ENCODE measurements around the gene KCNG2. TPM values are rescaled to one million over a fixed set of nuclear protein-coding genes. Genes with fewer than 3 reads are reported as not detected.

Gene KCNG2
- total and polyA plus RNA-seq, 2 of the 4 experiments (the other 2 are of a cell fraction), result not detected

- Histone ChIP-seq H4K91ac (ENCODE audit: insufficient read depth, low read depth, low read length) (no peak overlapping the region), H3K23ac (ENCODE audit: low read depth, low read length) (no peak overlapping the region), H3K27ac (ENCODE audit: insufficient read depth, low read length) (no peak overlapping the region), H3K9me1 (ENCODE audit: insufficient read depth, low read length) (no peaks in the 10 kb centered on the region), H4K8ac (ENCODE audit: low read depth in 2 of 2, low read length in 2 of 2) (no peak overlapping the region), H3K4me2 (ENCODE audit: low read depth, low read length) (no peak overlapping the region), H3K79me1 (ENCODE audit: low read depth in 1 of 2, low read length in 2 of 2) (no peaks in the 10 kb centered on the region), H2BK15ac (ENCODE audit: low read depth, low read length) (no peak overlapping the region), H3K36me3 (ENCODE audit: control insufficient read depth, insufficient read depth, low read length) (no peaks in the 10 kb centered on the region), H3K18ac (ENCODE audit: low read depth, low read length) (no peak overlapping the region), H3K27me3 (ENCODE audit: control insufficient read depth, insufficient read depth, low read length) (no peaks in the 10 kb centered on the region; the same call in none of the 2 replicates), H2BK120ac (ENCODE audit: low read depth, low read length) (no peak overlapping the region), H2AK5ac (ENCODE audit: low read depth, low read length) (no peak overlapping the region), H3K4me3 (ENCODE audit: insufficient read depth, low read depth, low read length) (no peak overlapping the region), H3K56ac (ENCODE audit: extremely low read depth, insufficient read depth, low read length) (no peak overlapping the region), H3K4ac (ENCODE audit: low read depth, low read length) (no peak overlapping the region), H2AFZ (replicated peaks; ENCODE audit: low read length, poor library complexity) (no peak overlapping the region), H2BK20ac (ENCODE audit: low read depth, low read length) (no peak overlapping the region), H2AK9ac (replicated peaks; ENCODE audit: low read depth, low read length, poor library complexity) (no peak overlapping the region), H4K20me1 (ENCODE audit: insufficient read depth, low read length) (no peaks in the 10 kb centered on the region), H3K9me3 (ENCODE audit: control insufficient read depth, insufficient read depth, low read length) (peaks cover 5% of the 10 kb centered on the region), H4K5ac (ENCODE audit: low read depth, low read length) (no peak overlapping the region), H3K9ac (ENCODE audit: low read depth, low read length) (no peak overlapping the region), H2BK5ac (ENCODE audit: low read depth, low read length, poor library complexity, severe bottlenecking) (no peak overlapping the region), H3K14ac (replicated peaks; ENCODE audit: low read depth, low read length) (no peak overlapping the region), H3K4me1 (ENCODE audit: control insufficient read depth, insufficient read depth, low read length) (no peaks in the 10 kb centered on the region)
- CTCF ChIA-PET, result no interaction called here
- in situ Hi-C loops (cut with MboI; ENCODE audit: low sequenced_read_pairs) (no loop called here), dilution Hi-C loops (cut with HindIII; ENCODE audit: low sequenced_read_pairs, unreplicated experiment) (no loop called here), intact Hi-C loops (cut with micrococcal nuclease) (no loop called here)
- POLR2A ChIA-PET (ENCODE audit: unreplicated experiment), result no interaction called here
- no peak for TF ChIP-seq USF2 (IDR thresholded peaks at IDR 0.05; ENCODE audit: low read depth, low read length)
- TF ChIP-seq NFE2L2 (IDR thresholded peaks at IDR 0.05; ENCODE audit: low read depth, low read length), result no peak
- TF ChIP-seq MXI1 (IDR thresholded peaks at IDR 0.05; ENCODE audit: borderline replicate concordance, low read depth, low read length), result no peak
- no peak for TF ChIP-seq RFX5 (IDR thresholded peaks at IDR 0.05; ENCODE audit: low read depth, low read length)
- no peak for TF ChIP-seq POLR2A (IDR thresholded peaks at IDR 0.05; ENCODE audit: low read depth, low read length)
- no peak for TF ChIP-seq MAFK (IDR thresholded peaks at IDR 0.05; ENCODE audit: low read depth, low read length)
- TF ChIP-seq, protein P1, sequence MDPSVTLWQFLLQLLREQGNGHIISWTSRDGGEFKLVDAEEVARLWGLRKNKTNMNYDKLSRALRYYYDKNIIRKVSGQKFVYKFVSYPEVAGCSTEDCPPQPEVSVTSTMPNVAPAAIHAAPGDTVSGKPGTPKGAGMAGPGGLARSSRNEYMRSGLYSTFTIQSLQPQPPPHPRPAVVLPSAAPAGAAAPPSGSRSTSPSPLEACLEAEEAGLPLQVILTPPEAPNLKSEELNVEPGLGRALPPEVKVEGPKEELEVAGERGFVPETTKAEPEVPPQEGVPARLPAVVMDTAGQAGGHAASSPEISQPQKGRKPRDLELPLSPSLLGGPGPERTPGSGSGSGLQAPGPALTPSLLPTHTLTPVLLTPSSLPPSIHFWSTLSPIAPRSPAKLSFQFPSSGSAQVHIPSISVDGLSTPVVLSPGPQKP (IDR thresholded peaks at IDR 0.05; ENCODE audit: borderline replicate concordance, low read depth, low read length), result no peak
- no peak for TF ChIP-seq RCOR1 (IDR thresholded peaks at IDR 0.05; ENCODE audit: insufficient replicate concordance, low read length)
- no peak for TF ChIP-seq RAD21 (IDR thresholded peaks at IDR 0.05; ENCODE audit: low read length)
- TF ChIP-seq CEBPB (IDR thresholded peaks at IDR 0.05; ENCODE audit: low read depth, low read length), result no peak
- TF ChIP-seq BHLHE40 (IDR thresholded peaks at IDR 0.05; ENCODE audit: low read depth, low read length), result no peak
- no peak for TF ChIP-seq CHD1 (IDR thresholded peaks at IDR 0.05; ENCODE audit: low read depth, low read length)
- TF ChIP-seq MAZ (IDR thresholded peaks at IDR 0.05; ENCODE audit: borderline replicate concordance, low read depth, low read length), result no peak
- no peak for TF ChIP-seq FOS (IDR thresholded peaks at IDR 0.05; ENCODE audit: low read depth, low read length)
- TF ChIP-seq, protein P2, sequence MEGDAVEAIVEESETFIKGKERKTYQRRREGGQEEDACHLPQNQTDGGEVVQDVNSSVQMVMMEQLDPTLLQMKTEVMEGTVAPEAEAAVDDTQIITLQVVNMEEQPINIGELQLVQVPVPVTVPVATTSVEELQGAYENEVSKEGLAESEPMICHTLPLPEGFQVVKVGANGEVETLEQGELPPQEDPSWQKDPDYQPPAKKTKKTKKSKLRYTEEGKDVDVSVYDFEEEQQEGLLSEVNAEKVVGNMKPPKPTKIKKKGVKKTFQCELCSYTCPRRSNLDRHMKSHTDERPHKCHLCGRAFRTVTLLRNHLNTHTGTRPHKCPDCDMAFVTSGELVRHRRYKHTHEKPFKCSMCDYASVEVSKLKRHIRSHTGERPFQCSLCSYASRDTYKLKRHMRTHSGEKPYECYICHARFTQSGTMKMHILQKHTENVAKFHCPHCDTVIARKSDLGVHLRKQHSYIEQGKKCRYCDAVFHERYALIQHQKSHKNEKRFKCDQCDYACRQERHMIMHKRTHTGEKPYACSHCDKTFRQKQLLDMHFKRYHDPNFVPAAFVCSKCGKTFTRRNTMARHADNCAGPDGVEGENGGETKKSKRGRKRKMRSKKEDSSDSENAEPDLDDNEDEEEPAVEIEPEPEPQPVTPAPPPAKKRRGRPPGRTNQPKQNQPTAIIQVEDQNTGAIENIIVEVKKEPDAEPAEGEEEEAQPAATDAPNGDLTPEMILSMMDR (conservative IDR thresholded peaks at IDR 0.05; ENCODE audit: low read depth, low read length), result no peak
- no peak for TF ChIP-seq SMC3 (IDR thresholded peaks at IDR 0.05; ENCODE audit: low read depth, low read length)
- no peak for DNase-seq
- BruUV-seq (replicated peaks), result no TSS peak
- ATAC-seq (ENCODE audit: low read depth), result no peak
- WGBS, 2 experiments (ENCODE audit: extremely low coverage in 2 of 2, insufficient read length in 1 of 2), result 90% methylated on average over 11 of the region's 15 CpGs; no CpG with 5 or more reads in 1 of the 2 experiments
These were observed 64.8 kb downstream of the KCNG2 start for GRCh38 chr18:79862562-79862961.

Data from IMR-90 (cell line).